Dendritic cell treated with granulocyte-macrophage colony-stimulating factor and Interleukin-4, amounts not matched to agents 40 ng/mL and 50 ng/mL, for 4 days (primary cell): ENCODE results near the gene CASP8.
"Not testable (repeated sequence)": the region's sequence is repeated elsewhere in the genome, so short reads cannot be mapped to it uniquely, and the experiment has no call there.

Source experiments
- H3K27ac Mint-ChIP-seq: one replicate; pipeline ENCODE4 v1.8.0; 2022; ENCODE audit warnings: mild to moderate bottlenecking, mixed read lengths
- H3K27me3 Mint-ChIP-seq: one replicate; pipeline ENCODE4 v1.8.0; 2022; ENCODE audit warnings: mild to moderate bottlenecking, mixed read lengths
- H3K36me3 Mint-ChIP-seq: one replicate; pipeline ENCODE4 v1.8.0; 2022; ENCODE audit warnings: low read depth, mixed read lengths
- H3K4me1 Mint-ChIP-seq: one replicate; pipeline ENCODE4 v1.8.0; 2022; ENCODE audit warnings: low read depth, mixed read lengths
- H3K4me3 Mint-ChIP-seq: one replicate; pipeline ENCODE4 v1.8.0; 2022; ENCODE audit warnings: mild to moderate bottlenecking, moderate library complexity, mixed read lengths
- H3K9me3 Mint-ChIP-seq: one replicate; pipeline ENCODE4 v1.8.0; 2022; ENCODE audit warnings: mixed read lengths
- intact Hi-C: fragments of 100-400 bp; cut with micrococcal nuclease; formaldehyde crosslinking; loops from one replicate; pipeline ENCODE4 v1.15.0; 2022

CASP8 gene

GRCh38 chr2:201233812-201234662 is 26.3 kb upstream of the CASP8 start:
- intact Hi-C loops: loop anchor here (5.0 to 10.0 kb wide), 3 partner anchors 162 to 941 kb away; partner anchors contain the start of genes HYCC2 and NDUFB3
- H3K27me3 Mint-ChIP-seq: no peaks in the 10 kb centered on the region
- H3K4me3 Mint-ChIP-seq: peak overlapping the region; percentile 80
- no peaks in the 10 kb centered on the region for H3K36me3 Mint-ChIP-seq
- no peaks in the 10 kb centered on the region for H3K9me3 Mint-ChIP-seq
- H3K4me1 Mint-ChIP-seq: peaks cover 39% of the 10 kb centered on the region
- peak overlapping the region; percentile 90 for H3K27ac Mint-ChIP-seq

DNA sequence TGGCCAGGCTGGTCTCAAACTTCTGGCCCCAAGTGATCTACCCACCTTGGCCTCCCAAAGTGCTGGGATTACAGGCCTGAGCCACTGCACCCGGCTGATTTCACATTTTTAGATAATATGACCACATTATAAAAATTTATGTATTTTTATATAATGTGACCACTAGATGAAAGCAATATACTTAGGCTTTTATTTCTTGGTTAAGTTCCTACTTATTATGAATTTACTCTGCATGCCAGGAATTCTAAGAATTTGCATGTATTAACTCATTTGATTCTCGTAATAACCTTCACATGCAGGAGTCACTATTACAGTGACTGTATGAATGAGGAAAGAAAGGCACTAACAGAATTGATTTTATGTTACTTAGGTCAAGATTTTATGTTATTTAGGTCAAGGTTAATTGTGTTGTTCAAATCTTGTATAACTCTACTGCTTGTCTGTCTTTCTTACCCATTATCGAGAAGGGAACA is 25.6 kb upstream of the CASP8 start:
- Mint-ChIP-seq H3K36me3 (no peaks in the 10 kb centered on the region), H3K27me3 (no peaks in the 10 kb centered on the region), H3K27ac (peak overlapping the region; percentile 90), H3K4me1 (peaks cover 44% of the 10 kb centered on the region), H3K4me3 (peak overlapping the region; percentile 80), H3K9me3 (no peaks in the 10 kb centered on the region)
- intact Hi-C loops: loop anchor here (5.0 to 10.0 kb wide), 4 partner anchors 43 to 940 kb away; partner anchors contain the start of genes HYCC2 and NDUFB3

DNA sequence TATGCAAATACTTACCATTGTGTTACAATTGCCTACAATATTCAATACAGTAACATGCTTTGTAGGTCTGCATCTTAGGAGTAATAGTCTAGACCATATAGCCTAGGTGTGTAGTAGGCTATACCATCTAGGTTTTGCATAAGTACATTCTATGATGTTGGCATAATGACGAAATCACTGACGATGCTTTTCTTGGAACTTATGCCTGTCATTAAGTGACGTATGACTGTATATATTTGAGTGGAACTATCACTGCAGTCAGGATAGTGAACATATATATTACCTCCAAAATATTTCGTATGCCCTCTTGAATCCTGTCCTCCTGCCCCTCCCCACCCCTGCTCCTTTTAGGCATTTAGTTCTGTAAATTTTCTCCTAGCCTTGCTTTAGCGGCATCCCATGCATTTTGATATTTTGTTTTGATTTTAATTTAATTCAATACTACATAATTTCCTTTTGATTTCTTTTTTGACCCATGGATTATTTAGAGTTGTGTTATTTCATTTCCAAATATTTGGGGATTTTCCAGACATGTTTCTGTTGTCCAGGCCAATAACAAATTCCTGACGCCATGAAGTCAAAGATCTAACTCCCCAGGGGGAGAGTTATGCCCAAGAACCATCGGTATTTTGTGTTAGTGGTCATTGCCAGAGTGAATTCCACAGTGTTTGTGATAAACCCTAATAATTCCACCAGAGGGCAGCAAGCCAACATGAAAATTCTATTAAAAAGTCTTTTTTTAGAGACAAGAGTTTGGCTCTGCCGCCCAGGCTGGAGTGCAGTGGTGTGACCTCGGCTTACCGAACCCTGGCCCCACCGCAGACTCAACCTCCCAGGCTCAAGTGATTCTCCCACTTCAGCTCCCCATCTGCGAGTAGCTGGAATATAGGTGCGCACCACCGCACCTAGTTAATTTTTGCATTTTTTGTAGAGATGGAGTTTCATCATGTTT is 24.2 kb upstream of the CASP8 start:
- no peaks in the 10 kb centered on the region for H3K27me3 Mint-ChIP-seq
- peak overlapping the region; percentile 71 for H3K27ac Mint-ChIP-seq
- intact Hi-C loops: loop anchor here (1.0 to 10.0 kb wide), 4 partner anchors 41 to 939 kb away; partner anchors contain the start of genes STRADB and TRAK2
- peak overlapping the region; percentile 43 for H3K4me3 Mint-ChIP-seq
- no peaks in the 10 kb centered on the region for H3K9me3 Mint-ChIP-seq
- H3K4me1 Mint-ChIP-seq: peaks cover 58% of the 10 kb centered on the region
- no peaks in the 10 kb centered on the region for H3K36me3 Mint-ChIP-seq

DNA sequence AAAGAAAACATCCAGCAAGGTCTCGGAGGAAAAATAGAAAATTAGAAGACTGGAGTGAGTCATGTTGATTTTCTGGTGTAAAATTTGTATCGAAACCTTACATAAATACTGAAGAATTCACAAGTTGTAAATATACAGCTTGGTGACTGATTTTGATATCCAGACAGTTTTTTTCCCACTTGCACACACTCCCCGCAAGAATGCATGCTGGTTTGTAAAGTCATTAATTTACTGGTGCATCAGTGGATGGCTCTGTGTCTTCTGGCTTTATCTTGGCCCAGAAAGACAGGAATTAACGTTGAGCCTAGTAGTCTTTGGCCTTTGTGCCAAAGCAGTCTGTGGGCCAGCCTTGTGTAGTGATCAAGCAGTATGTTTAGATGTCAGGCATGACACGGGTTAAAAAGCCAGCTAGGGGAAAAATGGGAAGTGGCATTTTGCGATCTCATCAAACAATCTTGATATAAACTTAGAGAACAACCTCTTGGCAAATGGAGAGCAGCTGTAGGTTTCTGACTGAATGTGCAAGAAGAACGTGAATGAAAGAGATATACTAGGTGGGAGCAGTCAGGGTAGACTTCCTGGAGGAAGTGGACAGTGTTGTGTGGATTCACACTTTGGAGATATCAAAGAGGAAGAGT is 22.7 kb upstream of the CASP8 start:
- no peaks in the 10 kb centered on the region for H3K36me3 Mint-ChIP-seq
- no peaks in the 10 kb centered on the region for H3K27me3 Mint-ChIP-seq
- peak overlapping the region; percentile 84 for H3K27ac Mint-ChIP-seq
- intact Hi-C loops: loop anchor here (5.0 to 10.0 kb wide), 2 partner anchors 40 to 937 kb away; no protein-coding TSS in a partner anchor
- H3K4me3 Mint-ChIP-seq: peak overlapping the region; percentile 35
- H3K9me3 Mint-ChIP-seq: no peaks in the 10 kb centered on the region
- H3K4me1 Mint-ChIP-seq: peaks cover 64% of the 10 kb centered on the region

DNA sequence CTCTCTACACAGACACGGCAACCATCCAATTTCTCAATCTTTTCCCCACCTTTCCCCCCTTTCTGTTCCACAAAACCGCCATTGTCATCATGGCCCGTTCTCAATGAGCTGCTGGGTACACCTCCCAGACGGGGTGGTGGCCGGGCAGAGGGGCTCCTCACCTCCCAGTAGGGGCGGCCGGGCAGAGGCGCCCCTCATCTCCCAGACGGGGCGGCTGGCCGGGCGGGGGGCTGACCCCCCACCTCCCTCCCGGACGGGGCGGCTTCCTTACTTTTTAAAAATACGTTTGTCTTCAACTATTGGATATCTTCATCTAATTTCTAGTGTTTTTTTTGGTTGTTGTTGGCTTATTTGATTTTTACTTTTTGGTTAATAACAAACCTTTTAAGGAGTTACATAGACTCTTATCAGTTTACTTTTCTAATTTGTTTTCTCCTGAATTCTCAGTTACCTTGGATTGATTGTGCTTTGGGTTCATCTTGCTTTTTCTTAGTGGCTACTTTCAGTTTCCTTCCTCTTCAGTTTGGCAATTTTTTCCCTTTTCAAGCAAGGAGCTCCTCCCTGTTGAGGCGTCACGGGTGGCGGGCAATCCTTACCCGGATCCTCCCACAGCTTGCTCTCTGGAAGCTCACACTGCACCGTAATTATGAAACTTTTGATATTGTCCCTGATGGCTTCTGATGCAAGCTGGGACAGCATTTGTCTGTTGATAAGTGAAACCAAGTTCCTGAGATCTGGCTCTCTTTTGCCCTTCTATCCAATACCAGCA is 21.0 kb upstream of the CASP8 start:
- H3K4me1 Mint-ChIP-seq: peaks cover 55% of the 10 kb centered on the region
- H3K9me3 Mint-ChIP-seq, H3K27me3 Mint-ChIP-seq, H3K36me3 Mint-ChIP-seq: not testable (repeated sequence)
- H3K4me3 Mint-ChIP-seq: peak overlapping the region; percentile 67
- peak overlapping the region; percentile 98 for H3K27ac Mint-ChIP-seq
- intact Hi-C loops: loop anchor here (1.0 to 10.0 kb wide), 3 partner anchors 19 to 935 kb away; no protein-coding TSS in a partner anchor

DNA sequence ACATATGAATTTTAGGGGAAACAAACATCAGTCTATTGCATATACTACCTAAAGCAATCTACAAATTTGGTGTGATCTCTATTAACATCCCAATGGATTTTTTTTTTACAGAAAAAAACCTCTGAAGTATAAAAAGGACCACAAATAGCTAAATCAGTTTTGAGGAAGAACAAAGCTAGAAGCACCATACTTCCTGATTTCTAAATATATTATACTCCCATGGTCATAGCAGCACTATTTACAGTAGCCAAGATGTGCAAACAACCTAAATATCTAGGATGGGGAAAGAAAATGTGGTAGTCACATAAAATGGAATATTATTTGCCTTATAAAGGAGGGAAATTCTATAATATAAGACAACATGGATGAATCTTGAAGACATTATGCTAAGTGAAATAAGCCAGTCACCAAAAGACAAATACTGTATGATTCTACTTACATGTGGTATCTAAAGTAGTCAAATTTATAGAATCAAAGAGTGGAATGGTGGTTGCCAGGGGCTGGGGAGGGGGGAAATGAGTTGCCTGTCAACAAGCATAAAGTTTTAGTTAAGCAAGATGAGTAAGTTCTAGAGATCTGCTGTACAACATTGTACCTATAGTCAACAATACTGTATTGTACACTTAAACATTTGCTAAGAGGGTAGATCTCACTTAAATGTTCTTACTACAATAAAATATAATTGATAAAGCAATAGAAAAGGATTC is 17.6 kb upstream of the CASP8 start:
- no peaks in the 10 kb centered on the region for H3K36me3 Mint-ChIP-seq
- H3K4me1 Mint-ChIP-seq: peaks cover 64% of the 10 kb centered on the region
- H3K27me3 Mint-ChIP-seq: no peaks in the 10 kb centered on the region
- no peaks in the 10 kb centered on the region for H3K9me3 Mint-ChIP-seq
- no peak overlapping the region for H3K27ac Mint-ChIP-seq
- intact Hi-C loops: no loop called here
- no peak overlapping the region for H3K4me3 Mint-ChIP-seq

DNA sequence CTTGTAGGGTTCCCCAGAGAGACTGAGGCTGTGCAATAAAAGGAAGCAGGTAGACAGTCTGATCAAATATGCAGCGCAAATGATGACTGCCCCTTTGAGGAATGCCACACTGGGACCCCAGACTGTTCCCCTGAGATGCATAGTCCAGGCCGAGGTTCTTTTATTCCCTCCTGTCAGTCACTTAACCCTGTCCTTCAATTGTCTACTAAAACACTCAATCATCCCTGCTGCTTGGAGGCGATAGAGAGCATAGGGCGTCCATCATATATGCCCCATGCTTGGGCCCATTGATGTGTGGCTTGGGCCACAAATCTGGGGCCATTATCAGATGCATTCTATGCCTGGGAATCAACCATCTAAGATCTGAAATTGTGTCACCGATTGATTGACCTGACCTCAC is 15.5 kb upstream of the CASP8 start:
- Mint-ChIP-seq H3K36me3 (no peaks in the 10 kb centered on the region), H3K27ac (peak overlapping the region; percentile 84), H3K4me1 (peaks cover 58% of the 10 kb centered on the region), H3K4me3 (no peak overlapping the region), H3K27me3 (no peaks in the 10 kb centered on the region), H3K9me3 (no peaks in the 10 kb centered on the region)
- intact Hi-C loops: no loop called here

DNA sequence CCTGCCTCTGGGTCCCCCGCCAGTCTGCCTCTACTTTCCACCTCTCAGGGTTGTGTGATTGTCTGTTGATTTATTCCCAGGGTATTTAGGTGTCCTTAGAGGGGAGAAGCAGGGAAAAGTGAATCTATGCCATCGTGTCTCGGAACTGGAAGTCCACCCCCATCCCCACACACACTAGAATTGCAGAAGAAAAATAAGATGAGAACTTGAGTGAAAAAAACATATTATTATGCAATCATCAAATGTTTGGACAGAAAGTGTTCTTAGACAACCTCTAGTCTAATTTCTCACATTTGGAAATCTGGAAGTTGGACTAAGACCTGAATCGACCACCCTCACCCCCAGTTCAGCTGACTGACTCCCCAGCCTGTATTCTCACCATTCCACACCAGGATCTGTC is 14.1 kb upstream of the CASP8 start:
- H3K9me3 Mint-ChIP-seq: no peaks in the 10 kb centered on the region
- H3K4me3 Mint-ChIP-seq: no peak overlapping the region
- H3K4me1 Mint-ChIP-seq: peaks cover 43% of the 10 kb centered on the region
- H3K27me3 Mint-ChIP-seq: no peaks in the 10 kb centered on the region
- H3K27ac Mint-ChIP-seq: peak overlapping the region; percentile 84
- H3K36me3 Mint-ChIP-seq: no peaks in the 10 kb centered on the region
- intact Hi-C loops: no loop called here

DNA sequence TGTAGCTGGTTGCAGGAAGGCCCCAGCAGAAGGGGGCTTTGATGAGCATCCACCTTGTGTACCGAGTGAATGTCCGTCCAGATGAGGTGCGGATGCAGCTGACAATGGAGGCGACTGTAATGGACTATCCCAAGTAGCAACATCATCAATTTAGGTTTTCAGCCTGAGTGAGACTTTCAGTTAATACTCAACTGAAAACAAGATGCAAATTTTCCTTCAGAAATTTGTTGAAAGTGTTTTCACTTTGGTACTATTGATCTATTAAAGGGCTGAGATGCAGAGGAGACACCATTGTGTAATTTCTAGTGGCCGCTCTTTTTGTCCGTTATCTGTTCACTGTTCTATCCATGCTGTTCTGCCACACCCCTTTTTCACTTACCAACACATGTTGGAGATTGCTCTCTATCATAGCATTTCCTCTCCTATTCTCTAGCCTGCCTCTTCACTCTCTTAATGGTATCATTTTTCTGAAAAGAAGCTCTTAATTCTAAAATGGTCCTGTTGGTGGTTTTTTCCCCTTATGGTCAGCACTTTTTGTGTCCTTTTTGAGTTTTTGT is 12.0 kb upstream of the CASP8 start:
- H3K27me3 Mint-ChIP-seq: no peaks in the 10 kb centered on the region
- H3K36me3 Mint-ChIP-seq: no peaks in the 10 kb centered on the region
- H3K9me3 Mint-ChIP-seq: no peaks in the 10 kb centered on the region
- peaks cover 34% of the 10 kb centered on the region for H3K4me1 Mint-ChIP-seq
- H3K4me3 Mint-ChIP-seq: no peak overlapping the region
- H3K27ac Mint-ChIP-seq: peak overlapping the region; percentile 38
- intact Hi-C loops: no loop called here

DNA sequence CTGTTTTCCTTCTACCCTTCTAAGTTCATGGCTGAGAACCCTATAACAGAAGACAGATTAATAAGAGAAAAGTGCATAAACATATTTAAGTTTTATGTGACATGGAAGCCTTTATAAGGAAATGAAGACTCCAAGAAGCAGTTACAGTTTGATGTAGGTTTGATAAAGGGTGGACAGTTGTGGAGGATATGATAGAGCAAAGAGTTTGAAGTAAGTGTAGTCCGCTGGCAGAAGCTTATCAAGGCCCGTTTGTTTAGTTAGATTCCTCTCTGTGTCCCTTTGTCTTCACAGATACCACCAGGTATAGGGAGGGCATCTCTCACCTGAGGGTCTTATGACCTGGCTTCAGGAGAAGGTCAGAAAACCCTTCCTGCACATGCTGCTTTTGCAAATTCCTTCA is 10.4 kb upstream of the CASP8 start:
- H3K27ac Mint-ChIP-seq: no peak overlapping the region
- H3K4me1 Mint-ChIP-seq: peaks cover 46% of the 10 kb centered on the region
- no peak overlapping the region for H3K4me3 Mint-ChIP-seq
- intact Hi-C loops: no loop called here
- no peaks in the 10 kb centered on the region for H3K36me3 Mint-ChIP-seq
- H3K27me3 Mint-ChIP-seq: no peaks in the 10 kb centered on the region
- no peaks in the 10 kb centered on the region for H3K9me3 Mint-ChIP-seq

DNA sequence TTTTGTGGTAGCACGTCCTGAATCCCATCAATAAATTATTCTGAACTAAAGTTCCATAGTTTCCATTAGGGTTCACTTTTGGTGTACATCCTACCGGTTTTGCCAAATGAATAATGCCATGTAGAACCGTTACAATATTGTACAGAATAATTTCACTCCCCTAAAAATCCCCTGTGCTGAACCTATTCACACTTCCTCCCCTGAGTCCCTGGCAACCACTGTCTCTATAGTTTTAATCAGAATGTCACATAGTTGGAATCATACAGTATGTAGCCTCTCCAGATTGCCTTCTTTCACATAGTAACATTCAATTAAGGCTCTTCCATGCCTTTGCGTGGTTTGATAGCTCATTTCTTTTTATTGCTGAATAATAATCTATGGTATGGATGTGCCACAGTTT is 9.6 kb upstream of the CASP8 start:
- no peaks in the 10 kb centered on the region for H3K9me3 Mint-ChIP-seq
- no peak overlapping the region for H3K4me3 Mint-ChIP-seq
- H3K27ac Mint-ChIP-seq: no peak overlapping the region
- peaks cover 43% of the 10 kb centered on the region for H3K4me1 Mint-ChIP-seq
- no peaks in the 10 kb centered on the region for H3K36me3 Mint-ChIP-seq
- intact Hi-C loops: no loop called here
- H3K27me3 Mint-ChIP-seq: no peaks in the 10 kb centered on the region

- no peaks in the 10 kb centered on the region for H3K9me3 Mint-ChIP-seq
- H3K36me3 Mint-ChIP-seq: peaks cover 13% of the 10 kb centered on the region
- no peak overlapping the region for H3K4me3 Mint-ChIP-seq
- H3K4me1 Mint-ChIP-seq: peaks cover 35% of the 10 kb centered on the region
- intact Hi-C loops: no loop called here
- peak overlapping the region; percentile 75 for H3K27ac Mint-ChIP-seq
- H3K27me3 Mint-ChIP-seq: no peaks in the 10 kb centered on the region
These were observed 6.1 kb upstream of the CASP8 start for GRCh38 chr2:201254081-201254730.
